Lower leg skin (tissue), 4 donors: Measurements from ENCODE around the gene BAIAP2. TPM values are rescaled to one million over a fixed set of nuclear protein-coding genes. Genes with fewer than 3 reads are reported as not detected.

Experiments
- DNase-seq, 2 donors: peaks; one replicate each; pipeline ENCODE4 v3.0.0-alpha.2; 2019; ENCODE audit warnings: low spot score in 2 of 2
- H3K4me3 ChIP-seq: fragments of 200-600 bp; sonication (generic); 2 replicates; pipeline ENCODE4 v1.5.1; 2017; ENCODE audit warnings: mild to moderate bottlenecking, low read depth; ENCODE audit not compliant: poor library complexity, severe bottlenecking
- CTCF ChIP-seq, 3 donors: fragments of 450-650 bp; IDR thresholded peaks; one replicate each; pipeline ENCODE4 v1.5.1; 2016; ENCODE audit warnings: antibody characterized with exemption in 3 of 3, mild to moderate bottlenecking in 3 of 3, moderate library complexity in 2 of 3
- POLR2A ChIP-seq, 2 donors: fragments of 450-650 bp; IDR thresholded peaks; one replicate each; pipeline ENCODE4 v1.6.1; 2016 to 2017; ENCODE audit warnings: antibody characterized with exemption in 2 of 2, mild to moderate bottlenecking in 1 of 2, moderate library complexity in 1 of 2
- WGBS, 2 donors: methylation state at CpG; one replicate each; pipeline ENCODE4 v1.1.5; 2018; 5-methylcytosine and 5-hydroxymethylcytosine counted together
- intact Hi-C: fragments of 100-400 bp; cut with DNase I; formaldehyde crosslinking; loops from one replicate; pipeline ENCODE4 v1.15.0; 2023; ENCODE audit warnings: low total_unique reads
- total RNA-seq, 4 donors: library from RNA; depleted of rRNA; stranded (reverse); fragments of >200 nt; gene quantifications; one replicate each; pipeline ENCODE4 v1.1.0, GENCODE V29; 2016

The BAIAP2 gene
- total RNA-seq, 4 donors from 2014 or later, result 190 to 308 (median 224) TPM

DNA sequence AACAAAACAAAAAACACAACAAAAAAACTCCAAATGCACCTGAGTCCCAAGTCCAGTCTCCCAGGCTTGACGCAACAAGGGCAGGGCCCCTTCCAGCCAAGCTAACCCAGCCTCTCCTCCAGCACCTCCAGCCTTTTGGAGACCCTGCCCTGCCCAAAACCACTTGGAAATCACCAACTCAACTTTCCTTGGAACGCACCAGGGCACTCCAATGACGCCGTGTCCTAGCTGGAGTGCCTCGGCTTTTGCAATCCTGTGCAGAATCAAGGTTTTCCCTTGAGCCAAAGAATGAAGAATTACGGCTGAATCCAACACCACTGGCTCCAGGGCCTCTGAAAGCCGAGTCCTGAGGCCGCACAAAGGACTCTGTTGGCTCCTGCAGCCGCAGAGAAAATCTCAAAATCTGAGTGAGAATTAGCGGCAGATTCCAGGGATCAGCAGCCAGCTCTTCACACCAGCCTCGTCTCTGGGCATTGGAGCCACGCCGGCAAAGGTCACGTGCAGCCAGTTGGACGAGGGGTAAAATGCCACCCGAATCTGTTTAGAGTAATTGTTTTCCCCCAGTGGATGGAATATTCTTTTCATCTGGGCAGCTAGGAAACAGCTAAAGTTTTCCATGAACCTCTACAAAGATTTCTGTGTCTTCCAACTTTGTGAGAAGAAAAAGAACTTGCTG lies 9.7 kb upstream of the BAIAP2 start:
- intact Hi-C loops, result loop anchor here (10.0 kb wide), 1 partner anchor 210 kb away; the partner anchor contains the start of genes NDUFAF8 and TEPSIN
- no peak overlapping the region for H3K4me3 ChIP-seq
- TF ChIP-seq POLR2A (IDR thresholded peaks at IDR 0.05) (no peak), CTCF (IDR thresholded peaks at IDR 0.05) (no peak)
- DNase-seq, result no peak
- 60 to 63% methylated on average over 16 of the region's 16 CpGs for WGBS, 2 donors

DNA sequence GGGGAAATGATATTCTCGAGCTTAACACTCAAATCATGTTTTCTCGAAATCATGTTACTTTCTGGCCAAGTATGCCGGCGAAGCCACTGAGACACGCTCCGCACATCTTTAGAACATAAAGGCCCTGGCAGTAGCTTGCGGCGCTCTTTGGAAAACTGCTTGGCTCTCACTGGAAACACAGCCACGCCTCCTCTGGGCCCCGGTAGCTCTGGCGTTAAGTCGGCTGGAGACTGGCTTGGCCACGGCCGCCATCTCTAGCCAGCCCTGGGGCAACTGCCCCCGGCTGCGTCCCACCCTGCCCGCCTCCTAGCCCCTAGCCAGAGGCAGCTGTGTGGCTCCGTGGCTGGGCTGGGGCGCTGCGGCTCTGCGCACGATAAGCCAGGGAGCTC lies 9.2 kb upstream of the BAIAP2 start:
- intact Hi-C loops, result loop anchor here (10.0 kb wide), 1 partner anchor 209 kb away; the partner anchor contains the start of genes NDUFAF8 and TEPSIN
- TF ChIP-seq POLR2A (IDR thresholded peaks at IDR 0.05), result no peak
- TF ChIP-seq CTCF (IDR thresholded peaks at IDR 0.05), result no peak
- DNase-seq, result no peak
- WGBS, 2 donors, result 44 to 62% methylated on average over 22 of the region's 22 CpGs
- H3K4me3 ChIP-seq, result no peak overlapping the region

DNA sequence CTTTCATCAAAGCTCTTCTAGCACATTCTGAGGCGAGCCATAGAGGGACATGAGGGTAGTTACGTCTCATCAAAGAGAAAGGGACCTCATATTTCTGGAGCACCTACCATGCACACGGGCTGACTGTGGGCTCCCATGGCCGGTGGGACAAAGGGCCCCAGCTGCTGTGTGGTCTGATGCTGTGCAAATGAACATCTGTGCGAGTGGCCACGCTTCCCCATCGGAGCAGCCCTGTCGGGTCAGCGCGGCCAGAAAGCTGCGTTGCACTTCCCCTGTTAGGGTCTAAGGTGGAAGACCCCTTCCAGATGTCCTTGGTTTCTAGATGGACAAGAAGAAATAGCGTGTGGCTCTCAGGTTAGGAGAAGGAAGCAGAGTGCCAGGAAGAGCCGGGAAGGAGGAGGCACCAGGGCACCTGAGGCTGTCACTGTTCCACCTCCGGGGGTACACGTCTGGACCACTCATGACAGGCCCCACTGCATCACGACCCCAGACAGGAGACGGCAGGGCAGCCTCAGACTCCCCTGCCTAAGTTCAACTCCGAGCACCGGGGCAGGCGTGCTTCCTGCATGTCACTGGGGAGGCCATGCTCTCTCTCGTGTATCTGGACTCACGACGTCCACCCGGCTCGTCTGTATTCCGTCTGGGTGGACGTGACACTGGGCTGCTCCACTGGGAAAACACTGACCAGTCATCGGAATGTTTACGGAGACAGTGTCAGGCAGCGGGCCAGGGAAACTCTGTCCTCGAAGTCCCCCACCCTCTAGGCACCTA lies 8.5 kb upstream of the BAIAP2 start:
- WGBS, 2 donors, result 63 to 65% methylated on average over 29 to 31 of the region's 31 CpGs
- TF ChIP-seq POLR2A (IDR thresholded peaks at IDR 0.05), result no peak
- TF ChIP-seq CTCF (IDR thresholded peaks at IDR 0.05), result no peak
- no peak for DNase-seq
- H3K4me3 ChIP-seq, result no peak overlapping the region
- intact Hi-C loops, result loop anchor here (10.0 kb wide), 1 partner anchor 208 kb away; the partner anchor contains the start of genes NDUFAF8 and TEPSIN

- no peak for DNase-seq
- TF ChIP-seq POLR2A (IDR thresholded peaks at IDR 0.05), result no peak
- TF ChIP-seq CTCF (IDR thresholded peaks at IDR 0.05), result no peak
- intact Hi-C loops, result loop anchor here (10.0 kb wide), 1 partner anchor 208 kb away; the partner anchor contains the start of genes NDUFAF8 and TEPSIN
- H3K4me3 ChIP-seq, result no peak overlapping the region
- 30 to 38% methylated on average over 15 of the region's 15 CpGs for WGBS, 2 donors
These were observed 7.9 kb upstream of the BAIAP2 start for GRCh38 chr17:81027038-81027437.

- 61 to 69% methylated on average over 23 to 25 of the region's 37 CpGs for WGBS, 2 donors
- intact Hi-C loops, result loop anchor here (10.0 kb wide), 1 partner anchor 207 kb away; the partner anchor contains the start of genes NDUFAF8 and TEPSIN
- TF ChIP-seq POLR2A (IDR thresholded peaks at IDR 0.05) (no peak), CTCF (IDR thresholded peaks at IDR 0.05) (no peak)
- DNase-seq, result no peak
- no peak overlapping the region for H3K4me3 ChIP-seq
These were observed 7.1 kb upstream of the BAIAP2 start for GRCh38 chr17:81027591-81028505.
